ENCODE results near the gene WDR36.

The WDR36 gene

GRCh38 chr5:111074244-111074643 lies 17.9 kb upstream of the WDR36 start:
- no peak for DNase-seq
- CTCF ChIA-PET: no interaction called here
- peaks cover 4% of the 10 kb centered on the region for H3K36me3 Mint-ChIP-seq

GRCh38 chr5:111075520-111075919 lies 16.6 kb upstream of the WDR36 start:
- Mint-ChIP-seq H3K9me3 (no peaks in the 10 kb centered on the region), H3K4me1 (peaks cover 22% of the 10 kb centered on the region), H3K27ac (no peak overlapping the region), H3K4me3 (no peak overlapping the region), H3K27me3 (peaks cover 33% of the 10 kb centered on the region), H3K36me3 (peaks cover 4% of the 10 kb centered on the region)
- DNase-seq: no peak
- CTCF ChIA-PET: no interaction called here

More at GRCh38 chr5:111074244-111074643, 17.9 kb upstream of the WDR36 start:
- Mint-ChIP-seq H3K9me3 (no peaks in the 10 kb centered on the region), H3K4me3 (peak overlapping the region; percentile 88), H3K4me1 (peaks cover 23% of the 10 kb centered on the region), H3K27ac (no peak overlapping the region), H3K27me3 (peaks cover 46% of the 10 kb centered on the region)

GRCh38 chr5:111076091-111076490 lies 16.1 kb upstream of the WDR36 start:
- H3K4me3 Mint-ChIP-seq: no peak overlapping the region

GRCh38 chr5:111077678-111078077 lies 14.5 kb upstream of the WDR36 start:
- CTCF ChIA-PET: no interaction called here
- Mint-ChIP-seq H3K9me3 (no peaks in the 10 kb centered on the region), H3K27me3 (peaks cover 17% of the 10 kb centered on the region), H3K36me3 (peaks cover 4% of the 10 kb centered on the region), H3K4me3 (no peak overlapping the region), H3K4me1 (peaks cover 15% of the 10 kb centered on the region), H3K27ac (no peak overlapping the region)
- DNase-seq: no peak

More at GRCh38 chr5:111076091-111076490, 16.1 kb upstream of the WDR36 start:
- Mint-ChIP-seq H3K9me3 (no peaks in the 10 kb centered on the region), H3K4me1 (peaks cover 17% of the 10 kb centered on the region), H3K27ac (no peak overlapping the region), H3K36me3 (peaks cover 4% of the 10 kb centered on the region), H3K27me3 (peaks cover 27% of the 10 kb centered on the region)
- CTCF ChIA-PET: no interaction called here
- DNase-seq: no peak

- peaks cover 22% of the 10 kb centered on the region for H3K27me3 Mint-ChIP-seq
- H3K27ac Mint-ChIP-seq: no peak overlapping the region
- no peaks in the 10 kb centered on the region for H3K36me3 Mint-ChIP-seq
- H3K4me1 Mint-ChIP-seq: no peaks in the 10 kb centered on the region
- CTCF ChIA-PET: no interaction called here
- H3K9me3 Mint-ChIP-seq: no peaks in the 10 kb centered on the region
- H3K4me3 Mint-ChIP-seq: no peak overlapping the region
- no peak for DNase-seq
These were observed 12.3 kb upstream of the WDR36 start for GRCh38 chr5:111079846-111080245.

GRCh38 chr5:111083323-111083722 lies 8.8 kb upstream of the WDR36 start:
- CTCF ChIA-PET: no interaction called here
- peaks cover 18% of the 10 kb centered on the region for H3K27me3 Mint-ChIP-seq
- no peaks in the 10 kb centered on the region for H3K36me3 Mint-ChIP-seq
- no peaks in the 10 kb centered on the region for H3K9me3 Mint-ChIP-seq
- no peak for DNase-seq
- H3K27ac Mint-ChIP-seq: no peak overlapping the region
- H3K4me3 Mint-ChIP-seq: no peak overlapping the region
- no peaks in the 10 kb centered on the region for H3K4me1 Mint-ChIP-seq

GRCh38 chr5:111095982-111096381 lies 3.8 kb downstream of the WDR36 start:
- peaks cover 4% of the 10 kb centered on the region for H3K27me3 Mint-ChIP-seq
- CTCF ChIA-PET: no interaction called here
- peaks cover 16% of the 10 kb centered on the region for H3K36me3 Mint-ChIP-seq
- H3K27ac Mint-ChIP-seq: no peak overlapping the region
- H3K9me3 Mint-ChIP-seq: peaks cover 2% of the 10 kb centered on the region
- H3K4me1 Mint-ChIP-seq: peaks cover 38% of the 10 kb centered on the region
- no peak overlapping the region for H3K4me3 Mint-ChIP-seq
- DNase-seq: no peak

GRCh38 chr5:111099058-111099778 lies 7.1 kb downstream of the WDR36 start:
- peaks cover 33% of the 10 kb centered on the region for H3K36me3 Mint-ChIP-seq
- peaks cover 18% of the 10 kb centered on the region for H3K4me1 Mint-ChIP-seq
- CTCF ChIA-PET: no interaction called here
- H3K27ac Mint-ChIP-seq: no peak overlapping the region
- no peaks in the 10 kb centered on the region for H3K9me3 Mint-ChIP-seq
- DNase-seq: no peak
- no peaks in the 10 kb centered on the region for H3K27me3 Mint-ChIP-seq
- H3K4me3 Mint-ChIP-seq: no peak overlapping the region

- H3K4me3 Mint-ChIP-seq: no peak overlapping the region
- DNase-seq: no peak
- no peak overlapping the region for H3K27ac Mint-ChIP-seq
- peaks cover 46% of the 10 kb centered on the region for H3K36me3 Mint-ChIP-seq
- H3K4me1 Mint-ChIP-seq: no peaks in the 10 kb centered on the region
- no peaks in the 10 kb centered on the region for H3K27me3 Mint-ChIP-seq
- H3K9me3 Mint-ChIP-seq: no peaks in the 10 kb centered on the region
- CTCF ChIA-PET: no interaction called here
These were observed 14.3 kb downstream of the WDR36 start for GRCh38 chr5:111106320-111106948.

GRCh38 chr5:111107371-111107770 lies 15.2 kb downstream of the WDR36 start:
- H3K27ac Mint-ChIP-seq: no peak overlapping the region
- H3K4me3 Mint-ChIP-seq: no peak overlapping the region
- no peaks in the 10 kb centered on the region for H3K27me3 Mint-ChIP-seq
- H3K9me3 Mint-ChIP-seq: no peaks in the 10 kb centered on the region
- peaks cover 51% of the 10 kb centered on the region for H3K36me3 Mint-ChIP-seq
- CTCF ChIA-PET: interaction anchor here (0.7 kb wide), 1 partner anchor 32 kb away, joined by 3 read pairs; no protein-coding TSS in a partner anchor
- no peak for DNase-seq
- no peaks in the 10 kb centered on the region for H3K4me1 Mint-ChIP-seq

GRCh38 chr5:111111956-111112355 lies 19.8 kb downstream of the WDR36 start:
- Mint-ChIP-seq H3K9me3 (no peaks in the 10 kb centered on the region), H3K36me3 (peaks cover 38% of the 10 kb centered on the region), H3K4me1 (no peaks in the 10 kb centered on the region), H3K27me3 (no peaks in the 10 kb centered on the region), H3K27ac (no peak overlapping the region), H3K4me3 (no peak overlapping the region)
- CTCF ChIA-PET: no interaction called here
- DNase-seq: no peak

GRCh38 chr5:111113678-111114077 lies 21.5 kb downstream of the WDR36 start:
- DNase-seq: no peak
- H3K4me1 Mint-ChIP-seq: no peaks in the 10 kb centered on the region
- H3K36me3 Mint-ChIP-seq: peaks cover 39% of the 10 kb centered on the region
- no peak overlapping the region for H3K27ac Mint-ChIP-seq
- H3K4me3 Mint-ChIP-seq: no peak overlapping the region
- CTCF ChIA-PET: no interaction called here
- H3K27me3 Mint-ChIP-seq: no peaks in the 10 kb centered on the region
- no peaks in the 10 kb centered on the region for H3K9me3 Mint-ChIP-seq

- peaks cover 41% of the 10 kb centered on the region for H3K36me3 Mint-ChIP-seq
These were observed 23.1 kb downstream of the WDR36 start for GRCh38 chr5:111115229-111115628.

GRCh38 chr5:111116550-111116949 lies 24.4 kb downstream of the WDR36 start:
- H3K27ac Mint-ChIP-seq: no peak overlapping the region
- no peaks in the 10 kb centered on the region for H3K4me1 Mint-ChIP-seq
- CTCF ChIA-PET: no interaction called here

More at GRCh38 chr5:111115229-111115628, 23.1 kb downstream of the WDR36 start:
- H3K27me3 Mint-ChIP-seq: no peaks in the 10 kb centered on the region
- no peak overlapping the region for H3K27ac Mint-ChIP-seq
- CTCF ChIA-PET: no interaction called here
- H3K9me3 Mint-ChIP-seq: no peaks in the 10 kb centered on the region
- H3K4me1 Mint-ChIP-seq: no peaks in the 10 kb centered on the region
- no peak overlapping the region for H3K4me3 Mint-ChIP-seq
- DNase-seq: no peak

GRCh38 chr5:111117136-111117535 lies 25.0 kb downstream of the WDR36 start:
- no peaks in the 10 kb centered on the region for H3K27me3 Mint-ChIP-seq
- no peaks in the 10 kb centered on the region for H3K9me3 Mint-ChIP-seq
- H3K4me1 Mint-ChIP-seq: no peaks in the 10 kb centered on the region
- DNase-seq: no peak
- peaks cover 47% of the 10 kb centered on the region for H3K36me3 Mint-ChIP-seq
- H3K4me3 Mint-ChIP-seq: no peak overlapping the region
- CTCF ChIA-PET: interaction anchor here (1.6 kb wide), 1 partner anchor 15 kb away, joined by 3 read pairs; no protein-coding TSS in a partner anchor
- no peak overlapping the region for H3K27ac Mint-ChIP-seq

More at GRCh38 chr5:111116550-111116949, 24.4 kb downstream of the WDR36 start:
- H3K9me3 Mint-ChIP-seq: no peaks in the 10 kb centered on the region
- no peak for DNase-seq
- H3K27me3 Mint-ChIP-seq: no peaks in the 10 kb centered on the region
- no peak overlapping the region for H3K4me3 Mint-ChIP-seq
- H3K36me3 Mint-ChIP-seq: peaks cover 45% of the 10 kb centered on the region

All from activated naive CD4-positive, alpha-beta T cell treated with anti-CD3 and anti-CD28 coated beads, Interleukin-2, amount 10 ng/mL, durations not matched to agents 7 days and 5 days (primary cell).